GM08714 (cell line): ENCODE measurements around the gene MCTP1.

Experiments
- H3K4me3 ChIP-seq: fragments of 200-500 bp; sonication (Bioruptor generic); 2 replicates; pipeline ENCODE4 v1.5.1; 2014; ENCODE audit warnings: mild to moderate bottlenecking, low read length, inconsistent platforms
- ZNF274 ChIP-seq: IDR thresholded peaks from 2 replicates; pipeline ENCODE4 v1.6.1; 2012; ENCODE audit warnings: mild to moderate bottlenecking, low read depth, low read length

The MCTP1 gene

GRCh38 chr5:94698197-94698596 is 586.7 kb downstream of the MCTP1 start:
- no peak overlapping the region for H3K4me3 ChIP-seq
- TF ChIP-seq ZNF274: no peak

GRCh38 chr5:94694671-94695070 is 590.2 kb downstream of the MCTP1 start:
- no peak for TF ChIP-seq ZNF274

DNA sequence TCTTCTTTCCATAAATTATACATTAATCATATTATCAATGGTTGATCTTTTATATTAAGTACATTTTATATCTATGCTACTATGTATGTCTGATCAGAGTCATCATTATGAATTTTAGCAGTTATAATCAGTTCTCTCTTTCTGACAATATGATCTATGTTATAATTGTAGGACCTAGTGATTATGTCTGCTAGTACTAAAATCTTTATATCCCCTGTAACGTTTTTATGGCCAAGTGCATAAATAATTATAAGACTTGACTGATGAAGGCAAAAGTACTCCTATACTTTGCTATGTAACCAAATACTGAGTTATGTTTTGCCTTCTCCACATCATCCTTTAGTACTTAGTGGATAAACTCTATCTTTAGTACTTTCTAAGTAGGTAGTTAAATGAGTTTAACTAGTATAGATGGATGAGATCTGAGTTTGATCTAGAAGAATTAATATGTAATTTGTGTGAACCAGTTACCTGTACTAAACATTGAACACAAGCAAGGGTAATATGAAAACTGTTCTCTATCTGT is 591.0 kb downstream of the MCTP1 start:
- no peak for TF ChIP-seq ZNF274
- H3K4me3 ChIP-seq: no peak overlapping the region

More at GRCh38 chr5:94694671-94695070, 590.2 kb downstream of the MCTP1 start:
- H3K4me3 ChIP-seq: no peak overlapping the region

- no peak overlapping the region for H3K4me3 ChIP-seq
- TF ChIP-seq ZNF274: no peak
These were observed 591.7 kb downstream of the MCTP1 start for GRCh38 chr5:94693043-94693822.

DNA sequence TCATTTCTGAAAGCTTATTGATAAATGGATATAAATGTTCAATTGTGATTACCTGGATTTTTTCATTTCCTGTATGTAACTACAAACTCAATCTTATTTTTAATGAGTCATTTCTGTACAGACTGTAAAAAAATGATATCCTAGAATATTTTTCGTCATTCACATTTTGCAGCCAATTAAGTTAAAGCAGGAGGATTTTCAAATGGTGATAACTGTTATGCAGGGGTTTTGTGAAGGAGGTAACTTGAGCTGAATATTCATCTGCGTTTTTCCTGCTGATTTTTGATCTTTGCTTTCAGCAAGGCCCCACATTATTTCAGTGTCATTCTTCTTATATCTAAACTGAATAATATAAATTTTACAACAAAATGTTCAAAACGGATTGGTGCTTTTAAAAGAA is 592.3 kb downstream of the MCTP1 start:
- no peak for TF ChIP-seq ZNF274
- H3K4me3 ChIP-seq: no peak overlapping the region

- no peak for TF ChIP-seq ZNF274
- no peak overlapping the region for H3K4me3 ChIP-seq
These were observed 592.9 kb downstream of the MCTP1 start for GRCh38 chr5:94691949-94692348.

DNA sequence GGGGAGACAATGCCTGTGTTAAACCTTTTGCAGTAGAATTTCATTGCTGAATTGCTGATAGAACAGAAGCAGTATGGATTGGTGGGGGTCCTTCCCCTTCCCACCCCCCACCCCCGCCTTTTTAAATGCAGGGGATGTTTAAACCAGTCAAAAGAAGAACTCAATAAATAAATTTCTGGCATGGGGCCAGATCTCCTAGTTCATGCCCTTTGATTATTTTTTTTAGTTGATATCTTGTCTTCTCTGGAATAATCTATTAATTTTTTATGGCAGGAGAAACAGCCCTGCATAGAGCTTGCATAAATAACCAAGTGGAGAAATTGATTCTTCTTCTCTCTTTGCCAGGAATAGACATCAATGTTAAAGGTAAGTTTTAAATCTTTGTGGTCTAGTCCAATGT is 593.6 kb downstream of the MCTP1 start:
- TF ChIP-seq ZNF274: no peak
- no peak overlapping the region for H3K4me3 ChIP-seq

- no peak for TF ChIP-seq ZNF274
- no peak overlapping the region for H3K4me3 ChIP-seq
These were observed 594.1 kb downstream of the MCTP1 start for GRCh38 chr5:94690778-94691177.

DNA sequence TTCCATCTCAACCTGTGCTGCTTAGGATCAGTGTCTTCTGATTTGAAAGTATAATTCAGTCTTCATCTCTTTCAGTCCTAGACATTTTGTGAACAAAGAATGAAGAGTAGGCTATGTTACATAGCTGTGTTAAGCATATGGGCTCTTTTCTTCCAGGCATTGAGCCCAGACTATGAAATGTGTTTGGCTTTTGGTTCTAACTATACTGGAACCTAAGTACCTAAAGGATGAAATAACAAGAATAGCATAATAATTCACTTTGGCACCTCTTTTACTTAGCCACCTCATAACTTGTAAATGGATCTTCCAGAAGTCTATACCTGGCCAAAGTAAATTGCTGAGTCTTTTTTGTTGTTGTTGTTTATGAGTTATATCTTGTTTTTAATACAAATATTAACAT is 595.0 kb downstream of the MCTP1 start:
- TF ChIP-seq ZNF274: no peak
- no peak overlapping the region for H3K4me3 ChIP-seq

- TF ChIP-seq ZNF274: no peak
These were observed 601.9 kb downstream of the MCTP1 start for GRCh38 chr5:94682814-94683520.

GRCh38 chr5:94675965-94676618 is 608.8 kb downstream of the MCTP1 start:
- no peak overlapping the region for H3K4me3 ChIP-seq

More at GRCh38 chr5:94682814-94683520, 601.9 kb downstream of the MCTP1 start:
- H3K4me3 ChIP-seq: no peak overlapping the region

DNA sequence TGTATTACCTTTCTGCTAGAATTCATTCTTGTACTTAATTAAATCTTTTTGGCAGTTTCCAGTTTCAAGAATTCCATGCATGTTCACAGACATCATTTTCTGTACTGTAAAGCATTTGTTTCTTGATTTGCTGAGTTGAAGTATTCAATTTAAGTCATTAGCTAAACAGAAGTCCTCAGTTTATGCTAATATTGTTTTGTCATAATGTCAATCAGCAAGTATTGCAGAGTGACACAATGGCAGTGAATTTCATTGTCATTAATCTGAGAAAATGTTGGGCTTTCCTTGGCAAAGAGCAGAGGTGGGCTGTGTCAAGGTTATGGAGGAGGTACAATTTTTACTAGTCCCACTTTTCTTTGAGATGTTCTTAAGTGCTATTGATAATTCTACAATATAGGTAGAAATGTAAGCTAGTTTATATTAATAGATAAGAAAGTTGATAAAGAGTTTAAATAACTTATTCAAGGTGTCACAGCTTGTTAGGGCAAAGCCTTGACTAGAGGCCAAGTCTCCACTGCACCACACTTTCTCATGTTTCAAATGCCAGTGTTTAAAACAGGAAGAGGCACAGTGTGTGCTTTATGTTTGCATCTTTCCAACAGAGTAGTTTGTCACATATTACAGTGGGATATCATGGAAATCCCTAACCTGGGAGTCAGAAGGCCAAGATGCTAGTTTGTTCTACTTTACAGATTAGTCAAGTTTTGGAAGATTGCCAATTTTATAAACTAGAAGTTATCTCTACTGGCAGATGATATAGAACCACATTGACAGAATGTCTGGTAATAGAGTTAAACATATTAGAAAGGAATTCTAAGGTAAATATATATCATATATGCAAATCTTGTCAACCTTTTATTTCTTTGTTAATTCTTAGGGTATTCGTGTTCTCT is 610.2 kb downstream of the MCTP1 start:
- H3K4me3 ChIP-seq: no peak overlapping the region
- TF ChIP-seq ZNF274: no peak

More at GRCh38 chr5:94675965-94676618, 608.8 kb downstream of the MCTP1 start:
- no peak for TF ChIP-seq ZNF274

- no peak for TF ChIP-seq ZNF274
These were observed 612.1 kb downstream of the MCTP1 start for GRCh38 chr5:94672746-94673145.

More at GRCh38 chr5:94672746-94673145, 612.1 kb downstream of the MCTP1 start:
- no peak overlapping the region for H3K4me3 ChIP-seq
